NCI-H69 (cell line): ENCODE data around the gene ISG15.
"Not testable (repeated sequence)": the region's sequence is repeated elsewhere in the genome, so short reads cannot be mapped to it uniquely, and the experiment has no call there.

Source experiments
- DNase-seq: peaks from one replicate; lab custom pipeline; 2025; lab: John Stamatoyannopoulos, UW

Gene ISG15

DNA sequence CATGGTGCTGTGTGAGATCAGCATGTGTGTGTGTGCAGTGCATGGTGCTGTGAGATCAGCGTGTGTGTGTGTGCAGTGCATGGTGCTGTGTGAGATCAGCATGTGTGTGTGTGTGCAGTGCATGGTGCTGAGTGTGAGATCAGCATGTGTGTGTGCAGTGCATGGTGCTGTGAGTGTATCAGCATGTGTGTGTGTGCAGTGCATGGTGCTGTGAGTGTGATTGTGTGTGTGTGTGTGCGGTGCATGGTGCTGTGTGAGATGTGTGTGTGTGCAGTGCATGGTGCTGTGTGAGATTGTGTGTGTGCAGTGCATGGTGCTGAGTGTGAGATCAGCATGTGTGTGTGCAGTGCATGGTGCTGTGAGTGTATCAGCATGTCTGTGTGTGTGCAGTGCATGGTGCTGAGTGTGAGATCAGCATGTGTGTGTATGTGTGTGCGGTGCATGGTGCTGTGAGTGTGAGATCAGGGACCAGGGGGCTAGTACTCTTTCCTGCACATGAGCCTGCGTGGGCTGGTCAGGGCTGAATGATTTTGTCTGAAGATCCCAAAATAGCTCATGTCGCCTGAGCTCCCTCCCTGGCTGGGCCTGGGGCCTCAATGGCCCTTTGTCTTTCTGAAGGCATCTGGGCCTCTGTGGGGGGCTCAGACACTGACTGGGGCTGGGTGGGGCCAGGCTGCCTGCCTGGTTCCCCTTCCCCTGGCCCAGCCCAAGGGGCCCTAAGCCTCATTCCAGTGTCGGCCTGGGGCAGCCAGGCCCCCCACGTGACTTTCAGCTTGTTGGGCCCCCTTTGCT, 17.8 kb downstream of the ISG15 start:
- DNase-seq: not testable (repeated sequence)

DNA sequence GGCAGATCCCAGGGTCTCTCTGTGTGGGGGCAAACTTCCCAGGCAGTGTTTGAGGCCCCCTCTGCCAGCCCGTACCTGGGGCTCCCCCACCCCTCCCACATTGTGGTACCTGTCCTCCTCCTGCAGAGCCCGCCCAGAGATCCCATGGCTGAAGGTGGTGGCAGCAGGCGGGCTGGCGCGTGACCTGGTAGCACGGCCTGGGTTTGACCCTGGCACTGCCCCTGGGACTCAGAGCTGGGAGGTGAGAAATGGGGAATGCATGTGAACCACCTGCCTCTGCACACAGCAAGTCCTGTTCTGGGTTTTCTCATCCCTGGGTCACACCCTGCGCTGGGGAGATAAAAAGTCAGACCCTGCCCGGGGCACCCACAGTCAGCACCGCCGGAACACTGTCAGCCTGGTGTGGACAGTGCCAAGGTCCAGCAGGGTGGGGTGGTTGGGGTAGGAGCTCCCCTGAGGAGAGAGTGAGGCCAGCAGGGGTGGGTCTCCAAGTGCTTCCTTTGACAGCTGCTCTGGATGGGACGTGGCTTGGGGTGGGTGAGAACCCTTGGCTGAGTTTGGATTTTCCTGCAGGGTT, 18.4 kb downstream of the ISG15 start:
- DNase-seq: no peak

DNA sequence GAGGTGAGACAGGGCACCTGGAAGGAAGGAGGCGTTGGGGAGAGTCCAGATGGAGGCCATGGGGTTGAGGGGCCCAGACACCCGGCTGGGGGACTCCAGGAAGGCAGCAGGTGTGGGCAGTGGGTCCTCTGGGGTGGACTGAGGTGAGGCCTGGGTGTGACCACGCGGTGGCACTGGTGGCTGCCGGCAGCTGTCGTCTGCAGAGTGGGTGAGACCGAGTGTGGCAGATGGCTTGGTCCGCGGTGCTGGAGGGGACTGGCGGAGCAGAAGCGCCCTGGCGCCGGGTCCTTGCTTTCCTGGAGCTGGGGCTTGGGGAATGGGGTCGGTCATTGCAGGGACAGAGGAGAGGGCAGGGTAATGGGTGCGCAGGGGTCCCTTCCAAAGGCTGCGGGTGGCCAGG, 19.1 kb downstream of the ISG15 start:
- peak; percentile 27 for DNase-seq

DNA sequence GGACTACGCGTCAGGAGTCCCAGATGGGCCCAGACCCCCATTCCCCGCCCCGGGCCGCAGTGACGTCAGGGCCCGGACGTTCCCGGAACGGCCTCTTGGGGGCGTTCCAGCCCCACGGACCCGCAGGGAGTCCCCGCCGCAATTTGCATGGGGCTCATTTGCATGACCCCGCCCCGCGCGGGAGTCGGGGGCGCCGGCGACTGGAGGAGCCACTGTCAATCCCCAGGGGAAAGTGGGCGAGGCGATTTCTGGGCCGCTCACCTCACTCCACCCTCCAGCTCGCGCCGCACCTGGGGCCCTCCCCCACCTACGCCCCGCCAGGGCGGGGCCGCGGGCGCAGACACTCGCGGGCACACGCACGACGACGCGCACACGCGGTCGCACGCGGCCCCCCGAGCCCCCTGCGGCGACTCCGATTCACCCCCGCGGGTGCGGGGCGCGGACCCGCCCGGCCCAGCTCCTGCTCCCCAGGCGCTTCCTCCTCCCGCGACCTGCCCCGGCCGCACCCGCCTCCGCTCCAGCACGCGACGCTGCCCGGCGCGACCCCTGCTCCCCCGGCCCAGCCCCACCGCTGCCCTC, 19.8 kb downstream of the ISG15 start:
- peak; percentile 96 for DNase-seq

DNA sequence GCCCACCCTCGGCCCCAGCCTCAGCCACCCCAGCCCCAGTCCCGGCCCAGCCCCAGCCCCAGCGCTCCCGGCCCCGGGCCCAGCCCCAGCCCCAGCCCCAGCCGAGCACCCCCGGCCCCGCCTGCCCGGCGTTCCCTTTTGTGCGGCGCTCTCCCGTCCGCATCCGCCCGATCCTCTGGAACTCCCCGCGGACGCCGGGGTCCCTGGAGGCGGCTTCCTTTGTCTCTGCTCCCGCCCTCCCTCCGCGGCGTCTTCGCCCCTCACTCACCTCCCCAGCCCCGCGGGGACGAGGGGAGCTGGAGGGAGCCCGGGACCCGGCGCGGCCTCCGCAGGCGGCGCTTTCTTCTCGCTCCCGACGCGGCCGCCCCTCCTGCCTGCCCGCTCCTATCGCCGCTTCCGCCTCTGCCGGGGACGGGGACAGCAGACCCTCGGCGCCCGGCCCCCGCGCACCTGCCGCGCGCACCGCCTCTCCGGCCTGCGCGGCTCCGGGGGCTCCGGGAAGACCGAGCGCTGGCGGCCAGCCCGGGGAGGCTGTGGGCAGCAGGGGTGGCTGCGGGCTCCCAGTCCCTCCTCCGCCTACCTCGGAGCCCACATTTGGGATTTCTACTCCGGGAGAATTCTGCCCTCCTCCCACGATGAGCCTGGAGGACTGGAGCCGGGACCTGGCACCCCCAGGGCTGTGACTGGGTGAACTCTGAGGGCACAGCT, 20.6 kb downstream of the ISG15 start:
- peak; percentile 67 for DNase-seq

DNA sequence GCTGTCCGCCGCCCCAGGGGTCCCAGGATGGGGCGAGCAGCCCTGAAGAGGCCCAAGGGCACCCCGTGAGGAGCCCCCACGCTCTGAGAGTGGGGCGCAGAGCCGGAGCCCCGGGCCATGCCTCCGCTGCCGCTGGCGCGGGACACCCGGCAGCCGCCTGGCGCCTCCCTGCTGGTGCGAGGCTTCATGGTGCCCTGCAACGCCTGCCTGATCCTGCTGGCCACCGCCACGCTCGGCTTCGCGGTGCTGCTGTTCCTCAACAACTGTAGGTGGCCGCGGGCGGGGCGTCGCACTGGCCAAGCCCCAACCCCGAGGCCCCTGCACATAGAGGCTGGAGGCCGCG, 21.1 kb downstream of the ISG15 start:
- peak; percentile 41 for DNase-seq

DNA sequence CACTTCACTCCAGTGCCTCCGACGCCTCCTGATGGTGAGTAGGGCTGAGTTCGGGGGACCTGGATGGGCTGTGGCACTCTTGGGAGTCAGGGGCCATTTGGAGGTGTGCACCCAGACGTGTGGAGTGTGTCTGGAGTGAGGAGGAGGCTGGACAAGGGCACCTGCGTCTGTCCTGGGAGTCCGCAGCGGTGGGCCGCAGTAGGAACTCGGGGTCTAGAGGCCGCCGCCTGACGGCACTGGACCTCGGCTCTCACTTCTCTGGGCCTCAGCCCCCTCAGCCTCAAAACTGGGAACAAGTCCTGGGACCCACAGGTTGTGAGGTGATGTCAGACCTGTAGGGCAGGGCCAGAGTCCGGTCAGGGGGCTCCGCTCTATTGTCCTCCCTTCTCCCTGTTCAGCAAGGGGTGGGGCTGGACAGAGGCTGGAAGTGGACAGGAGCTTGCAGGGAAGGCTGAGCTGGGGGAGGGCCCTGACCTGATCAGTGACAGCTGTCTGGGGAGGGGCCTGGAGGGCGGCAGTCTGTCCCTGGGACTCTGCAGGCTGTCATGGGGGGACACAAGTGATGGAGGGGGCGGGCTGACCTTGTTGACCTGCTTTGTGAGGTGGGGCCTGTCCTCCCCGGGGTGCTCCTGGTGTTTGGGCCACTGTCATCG, 22.1 kb downstream of the ISG15 start:
- DNase-seq: no peak

DNA sequence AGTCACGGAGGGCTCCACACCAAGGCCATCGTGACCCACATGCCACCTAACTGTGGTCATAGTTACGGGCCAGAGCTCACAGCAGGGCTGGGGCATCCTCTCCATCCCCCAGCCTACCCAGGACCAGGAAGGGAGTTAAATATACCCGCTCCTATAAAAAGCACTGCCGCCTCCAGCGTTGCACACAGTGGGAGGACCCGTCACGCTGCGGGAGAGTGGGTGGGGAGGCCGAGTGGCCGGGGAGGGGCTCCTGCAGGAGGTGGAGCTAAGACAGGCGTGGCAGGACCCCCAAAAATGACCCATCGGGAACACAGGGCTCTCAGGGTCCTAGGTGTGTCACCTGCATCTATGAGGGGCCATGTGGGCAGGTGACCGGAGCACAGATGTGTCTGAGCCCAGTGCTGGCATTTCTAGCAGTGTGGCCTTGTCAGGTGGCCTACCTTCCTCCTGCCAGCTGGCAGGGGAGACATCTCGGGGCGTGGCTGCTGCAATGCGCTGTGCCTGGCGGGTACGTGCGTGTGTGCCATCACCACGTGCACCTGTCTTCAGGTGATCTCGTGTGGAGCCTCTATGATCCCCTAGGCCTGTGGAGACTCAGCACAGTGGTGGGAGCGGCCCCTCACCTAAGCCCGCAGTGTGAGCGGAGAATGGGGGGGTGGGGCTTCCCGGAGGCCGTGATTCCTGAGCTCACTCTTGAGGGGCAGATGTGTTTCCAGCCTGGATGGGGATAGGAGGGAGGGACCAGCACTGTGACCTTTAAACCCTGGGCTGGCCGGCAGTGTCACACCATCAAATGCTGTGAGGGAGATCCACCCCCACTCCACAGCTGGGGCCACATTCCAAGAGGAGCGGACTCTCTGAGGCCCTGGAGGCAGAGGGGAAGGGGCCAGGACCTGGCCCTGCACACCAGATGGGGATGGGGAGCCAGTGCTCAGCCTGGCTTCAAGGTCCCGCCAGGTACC, 24.4 kb downstream of the ISG15 start:
- DNase-seq: no peak

DNA sequence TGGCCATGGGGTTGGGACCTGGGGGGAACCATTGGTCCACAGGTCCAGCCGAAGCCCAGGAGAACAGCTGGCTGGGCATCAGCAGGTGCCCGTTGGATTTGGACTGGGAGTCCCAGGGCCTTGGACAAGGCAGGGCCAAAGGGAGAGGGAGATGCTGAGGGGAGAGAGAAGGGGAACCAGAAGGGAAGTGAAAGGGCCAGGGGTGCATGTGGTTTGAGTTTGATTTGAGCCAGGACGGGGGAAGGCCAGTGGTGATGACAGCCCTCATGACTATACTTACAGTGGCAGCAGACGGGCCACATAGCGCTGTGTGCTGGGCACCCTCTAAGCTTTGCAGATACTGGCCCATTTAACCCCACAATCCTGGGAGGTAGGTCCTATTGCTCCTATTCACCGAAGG, 25.4 kb downstream of the ISG15 start:
- DNase-seq: no peak

DNA sequence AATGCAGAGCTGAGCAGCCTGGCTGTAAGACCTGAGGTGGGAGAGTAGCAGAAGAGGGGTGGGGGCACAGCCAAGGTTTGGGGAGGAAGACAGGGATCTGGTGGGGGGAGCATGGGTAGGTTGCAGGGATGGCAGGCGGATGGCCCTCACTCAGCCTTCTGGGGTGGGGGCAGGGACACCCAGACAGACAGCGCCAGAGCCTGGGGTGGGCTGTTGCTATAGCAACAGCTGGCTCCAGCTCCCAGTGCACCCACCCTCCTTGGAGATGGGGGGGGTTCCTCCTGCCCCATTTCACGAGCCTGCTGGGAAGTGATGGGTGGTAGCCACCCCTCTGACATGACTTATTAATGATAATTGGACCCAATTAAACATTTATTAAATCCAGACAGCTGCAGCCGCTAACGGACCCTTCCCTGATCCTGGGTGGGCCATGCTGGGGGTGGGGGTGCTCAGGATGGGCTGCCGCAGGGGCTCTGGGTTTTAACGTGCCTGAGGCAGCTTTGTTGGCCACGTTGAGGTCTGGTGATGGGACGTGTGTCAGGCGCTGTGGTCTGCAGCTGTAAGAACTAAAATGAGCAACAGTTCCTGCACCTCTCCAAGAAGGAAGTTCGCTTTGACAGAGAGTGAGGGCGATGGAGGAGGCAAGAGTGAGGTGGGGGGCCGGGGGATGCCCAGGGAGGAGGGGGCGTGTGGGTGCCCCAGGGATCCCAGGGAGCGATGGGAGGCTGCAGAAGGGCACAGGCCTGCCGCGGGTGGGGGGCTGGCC, 26.0 kb downstream of the ISG15 start:
- DNase-seq: no peak

DNA sequence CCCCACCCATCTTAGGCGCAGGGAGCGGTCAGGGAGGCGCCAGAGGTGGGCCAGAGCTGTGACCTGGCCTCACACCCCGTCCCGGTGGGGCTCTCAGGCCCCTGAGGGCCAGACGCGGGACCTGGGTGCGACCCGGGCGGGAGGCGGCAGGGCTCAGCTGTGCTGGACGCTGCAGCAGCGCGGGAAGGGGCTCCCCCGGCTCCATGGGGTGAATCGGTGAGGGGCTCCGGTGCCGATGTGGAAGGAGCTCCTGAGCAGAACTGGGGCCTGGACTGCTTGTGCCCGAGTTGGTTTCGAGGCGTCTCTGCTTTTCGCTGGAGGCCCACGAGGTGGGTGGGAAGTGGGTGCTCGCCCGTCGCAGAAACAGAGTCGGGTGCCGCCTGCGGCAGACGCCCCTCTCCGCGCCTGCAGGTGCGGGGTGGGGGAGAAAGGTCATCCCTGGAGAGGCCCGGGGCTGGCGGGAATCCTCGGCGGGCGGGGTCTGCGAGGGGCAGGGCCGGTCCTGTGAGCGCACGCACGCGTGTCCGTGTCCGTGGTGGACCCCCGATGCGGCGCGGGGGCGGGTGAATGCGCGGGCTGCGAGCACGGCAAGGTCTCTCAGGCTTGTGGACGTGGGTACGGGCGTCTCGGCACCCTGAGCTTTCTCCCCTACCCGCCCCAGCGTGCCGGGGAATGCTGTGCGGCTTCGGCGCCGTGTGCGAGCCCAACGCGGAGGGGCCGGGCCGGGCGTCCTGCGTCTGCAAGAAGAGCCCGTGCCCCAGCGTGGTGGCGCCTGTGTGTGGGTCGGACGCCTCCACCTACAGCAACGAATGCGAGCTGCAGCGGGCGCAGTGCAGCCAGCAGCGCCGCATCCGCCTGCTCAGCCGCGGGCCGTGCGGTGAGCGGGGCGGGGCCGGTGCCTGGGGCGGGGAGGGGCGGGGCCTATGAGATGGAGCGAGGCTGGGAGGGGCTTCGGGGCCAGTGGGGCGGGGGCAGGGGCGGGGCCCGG, 27.0 kb downstream of the ISG15 start:
- peak; percentile 78 for DNase-seq

DNA sequence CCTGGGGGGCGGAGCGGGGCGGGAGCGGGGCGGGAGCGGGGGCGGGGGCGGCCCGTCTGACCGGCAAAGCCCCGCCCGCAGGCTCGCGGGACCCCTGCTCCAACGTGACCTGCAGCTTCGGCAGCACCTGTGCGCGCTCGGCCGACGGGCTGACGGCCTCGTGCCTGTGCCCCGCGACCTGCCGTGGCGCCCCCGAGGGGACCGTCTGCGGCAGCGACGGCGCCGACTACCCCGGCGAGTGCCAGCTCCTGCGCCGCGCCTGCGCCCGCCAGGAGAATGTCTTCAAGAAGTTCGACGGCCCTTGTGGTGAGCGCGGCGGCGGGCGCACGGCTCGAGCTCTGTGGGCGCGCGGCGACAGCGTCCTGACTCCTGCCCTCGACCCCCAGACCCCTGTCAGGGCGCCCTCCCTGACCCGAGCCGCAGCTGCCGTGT, 27.8 kb downstream of the ISG15 start:
- DNase-seq: no peak

DNA sequence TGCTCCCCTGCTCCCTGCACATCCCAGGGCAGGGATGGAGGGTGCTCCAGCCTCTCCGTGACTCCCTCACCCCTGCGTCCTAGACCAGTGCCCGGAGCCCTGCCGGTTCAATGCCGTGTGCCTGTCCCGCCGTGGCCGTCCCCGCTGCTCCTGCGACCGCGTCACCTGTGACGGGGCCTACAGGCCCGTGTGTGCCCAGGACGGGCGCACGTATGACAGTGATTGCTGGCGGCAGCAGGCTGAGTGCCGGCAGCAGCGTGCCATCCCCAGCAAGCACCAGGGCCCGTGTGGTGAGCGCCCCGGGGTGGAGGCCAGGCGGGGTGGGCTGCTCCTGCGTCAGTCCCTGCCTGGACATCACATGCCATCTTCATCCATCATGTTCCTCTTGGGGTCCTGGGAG, 28.6 kb downstream of the ISG15 start:
- DNase-seq: no peak

DNA sequence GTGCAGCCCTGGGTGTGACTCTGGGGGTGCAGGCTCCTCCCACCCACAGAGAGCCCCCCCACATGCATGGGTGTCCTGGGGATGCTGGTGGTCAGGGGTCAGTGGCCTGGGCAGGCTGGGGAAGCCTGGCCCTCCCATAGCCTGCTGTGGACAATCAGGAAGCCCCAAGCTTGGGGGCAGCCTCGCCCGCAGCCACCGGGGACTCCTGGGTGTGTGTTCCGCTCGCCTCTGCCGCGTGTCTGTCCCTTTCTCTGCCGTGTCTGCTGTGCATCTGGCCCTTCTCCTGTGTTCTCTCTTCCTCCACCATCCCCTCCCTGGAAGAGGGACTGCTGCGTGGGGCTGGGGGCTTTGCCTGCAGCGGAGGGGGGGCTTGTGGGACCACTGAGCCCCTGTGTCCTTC, 29.5 kb downstream of the ISG15 start:
- no peak for DNase-seq

DNA sequence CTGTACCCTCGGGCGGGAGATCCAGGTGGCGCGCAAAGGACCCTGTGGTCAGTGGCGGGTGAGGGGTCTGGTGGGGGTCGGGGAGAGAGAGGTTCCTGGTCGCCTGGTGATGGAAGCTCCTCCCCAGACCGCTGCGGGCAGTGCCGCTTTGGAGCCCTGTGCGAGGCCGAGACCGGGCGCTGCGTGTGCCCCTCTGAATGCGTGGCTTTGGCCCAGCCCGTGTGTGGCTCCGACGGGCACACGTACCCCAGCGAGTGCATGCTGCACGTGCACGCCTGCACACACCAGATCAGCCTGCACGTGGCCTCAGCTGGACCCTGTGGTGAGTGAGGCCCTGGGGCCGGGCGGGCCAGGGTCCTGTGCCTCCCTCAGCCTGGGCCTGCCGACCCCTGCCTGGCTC, 30.1 kb downstream of the ISG15 start:
- DNase-seq: no peak

DNA sequence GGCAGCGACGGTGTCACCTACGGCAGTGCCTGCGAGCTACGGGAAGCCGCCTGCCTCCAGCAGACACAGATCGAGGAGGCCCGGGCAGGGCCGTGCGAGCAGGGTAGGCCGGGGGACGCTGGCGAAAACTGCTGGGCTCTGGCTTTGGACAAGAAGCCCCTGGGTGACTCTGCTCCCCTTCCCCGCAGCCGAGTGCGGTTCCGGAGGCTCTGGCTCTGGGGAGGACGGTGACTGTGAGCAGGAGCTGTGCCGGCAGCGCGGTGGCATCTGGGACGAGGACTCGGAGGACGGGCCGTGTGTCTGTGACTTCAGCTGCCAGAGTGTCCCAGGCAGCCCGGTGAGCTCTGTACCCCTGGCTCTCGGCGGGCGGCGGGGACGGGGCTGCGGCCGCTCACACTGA, 30.6 kb downstream of the ISG15 start:
- DNase-seq: no peak

DNA sequence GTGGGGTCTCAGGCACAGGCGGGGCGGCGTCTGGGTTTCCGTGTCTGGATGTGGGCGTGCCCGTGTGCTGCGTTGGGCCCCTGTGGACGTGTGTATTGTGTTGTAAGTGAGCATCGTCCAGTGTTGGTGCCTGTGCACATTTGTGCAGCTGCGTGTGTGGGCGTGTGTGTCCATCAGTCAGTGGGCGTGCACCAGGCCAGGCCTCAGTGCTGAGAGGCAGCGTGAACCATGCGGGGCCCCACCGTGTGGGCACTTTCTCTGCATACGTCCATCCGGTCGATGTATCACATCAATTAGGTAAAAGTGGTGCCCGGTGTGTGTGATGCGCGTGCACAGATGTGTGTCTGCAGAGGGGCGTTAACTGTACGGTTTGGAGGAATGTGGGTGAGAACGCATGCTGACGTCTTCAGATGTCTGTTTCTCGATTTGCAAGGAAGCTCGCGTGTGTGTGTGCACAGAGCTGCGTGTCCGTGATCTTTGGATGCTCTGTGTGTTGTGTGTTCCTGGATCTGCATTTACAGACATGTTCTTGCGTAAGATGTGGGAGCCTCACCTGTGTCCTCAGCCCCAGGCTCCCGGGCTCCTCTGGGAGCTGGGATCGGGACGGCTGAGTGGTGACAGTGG, 31.3 kb downstream of the ISG15 start:
- DNase-seq: no peak

DNA sequence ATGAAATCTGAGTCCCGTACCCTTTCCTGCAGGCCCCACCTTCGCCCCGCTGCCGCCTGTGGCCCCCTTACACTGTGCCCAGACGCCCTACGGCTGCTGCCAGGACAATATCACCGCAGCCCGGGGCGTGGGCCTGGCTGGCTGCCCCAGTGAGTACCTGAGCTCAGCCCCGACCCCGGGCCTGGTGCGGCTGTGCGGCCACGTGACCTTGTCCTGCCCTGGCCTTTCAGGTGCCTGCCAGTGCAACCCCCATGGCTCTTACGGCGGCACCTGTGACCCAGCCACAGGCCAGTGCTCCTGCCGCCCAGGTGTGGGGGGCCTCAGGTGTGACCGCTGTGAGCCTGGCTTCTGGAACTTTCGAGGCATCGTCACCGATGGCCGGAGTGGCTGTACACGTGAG, 31.8 kb downstream of the ISG15 start:
- DNase-seq: no peak

DNA sequence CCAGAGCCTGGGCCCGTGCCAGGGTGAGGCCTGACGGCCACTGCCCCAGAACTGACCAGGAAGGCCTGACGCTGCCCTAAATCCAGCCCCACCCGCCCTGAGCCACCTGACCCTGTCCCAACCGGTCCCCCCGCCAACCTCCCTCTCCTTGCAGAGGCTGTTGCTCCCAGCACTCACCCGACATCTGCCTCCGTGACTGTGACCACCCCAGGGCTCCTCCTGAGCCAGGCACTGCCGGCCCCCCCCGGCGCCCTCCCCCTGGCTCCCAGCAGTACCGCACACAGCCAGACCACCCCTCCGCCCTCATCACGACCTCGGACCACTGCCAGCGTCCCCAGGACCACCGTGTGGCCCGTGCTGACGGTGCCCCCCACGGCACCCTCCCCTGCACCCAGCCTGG, 32.9 kb downstream of the ISG15 start:
- DNase-seq: no peak
